Measurements from ENCODE around the gene DKC1. TPM values are rescaled to one million over a fixed set of nuclear protein-coding genes. Genes with fewer than 3 reads are reported as not detected.

Gene DKC1
- total and polyA plus RNA-seq, 2 experiments from 2014 or later, result 120 to 165 TPM

DNA sequence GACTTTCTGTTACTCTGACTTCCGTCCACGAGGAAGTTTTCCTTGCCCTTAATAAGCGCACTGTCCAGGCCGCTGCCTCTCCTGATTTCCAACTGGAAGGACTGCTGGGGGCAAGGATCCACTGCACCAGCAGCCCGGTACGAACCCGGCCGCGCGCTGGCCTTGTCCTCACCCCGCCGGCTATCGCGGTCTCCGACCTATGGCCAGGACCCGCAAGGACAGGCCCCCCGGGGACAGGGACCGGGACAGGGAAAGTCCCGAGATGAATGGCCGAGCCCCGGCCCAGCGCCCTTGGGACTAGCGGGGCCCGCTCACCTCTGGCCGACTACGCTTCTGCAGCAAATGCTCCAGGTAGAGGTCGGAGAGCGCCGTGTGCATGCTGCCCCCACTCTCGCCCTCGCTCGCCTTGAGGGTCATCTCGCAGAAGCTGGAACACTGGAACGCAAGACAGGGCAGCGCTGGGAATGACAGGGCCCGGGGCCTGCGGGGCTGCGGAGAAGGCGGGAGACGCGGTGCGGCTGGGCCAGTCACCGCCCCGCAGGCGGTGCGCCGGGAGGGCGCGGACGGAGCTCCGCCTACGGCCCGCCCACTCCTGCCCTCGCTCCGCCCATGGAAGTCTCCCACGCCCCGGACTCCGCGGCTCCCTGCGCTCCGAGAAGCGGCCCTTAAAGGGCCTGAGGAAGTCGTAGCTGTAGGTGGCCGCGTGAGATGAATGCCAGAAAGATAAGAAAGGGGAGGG lies 42.5 kb downstream of the DKC1 start, which contains the start of gene MPP1:
TSS of gene MPP1 (minus strand) at position 529 of the 739 bp plus-strand sequence. CDS start at position 417, 112 bp downstream.
- Mint-ChIP-seq H3K4me3 (peak within 1 kb of the TSS; percentile 76), H3K27me3 (ENCODE audit: insufficient read depth, low read depth, poor library complexity) (peaks cover 15% of the 10 kb centered on the region), H3K36me3 (ENCODE audit: low read depth) (peaks cover 12% of the 10 kb centered on the region; the same call in 2 of the 3 replicates), H3K27ac (no peak within 1 kb of the TSS), H3K9me3 (peaks cover 22% of the 10 kb centered on the region; the same call in 2 of the 3 replicates), H3K4me1 (peaks cover 22% of the 10 kb centered on the region)
- Histone ChIP-seq H4K20me1 (replicated peaks; ENCODE audit: insufficient read depth) (no peaks in the 10 kb centered on the region), H3K4me1 (ENCODE audit: insufficient read depth) (peaks cover 7% of the 10 kb centered on the region; the same call in 1 of the 2 replicates), H3K79me2 (replicated peaks; ENCODE audit: insufficient read depth) (no peaks in the 10 kb centered on the region), H3K36me3 (ENCODE audit: insufficient read depth) (no peaks in the 10 kb centered on the region), H2AFZ (no peak within 1 kb of the TSS), H3K4me2 (peak within 1 kb of the TSS; percentile 85), H3F3A (replicated peaks; ENCODE audit: low read depth) (no peaks in the 10 kb centered on the region), H3K4me3 (peak within 1 kb of the TSS; percentile 71), H3K9me2 (ENCODE audit: insufficient read depth) (no peaks in the 10 kb centered on the region), H3K27ac (ENCODE audit: low read depth) (no peak within 1 kb of the TSS), H3K27me3 (ENCODE audit: insufficient read depth) (peaks cover 14% of the 10 kb centered on the region)
- ATAC-seq (peak; percentile 96), DNase-seq (ENCODE audit: low spot score) (peak; percentile 74)
- TF ChIP-seq JUNB (IDR thresholded peaks at IDR 0.05; ENCODE audit: unreplicated experiment) (no peak), POLR2AphosphoS5 (IDR thresholded peaks at IDR 0.05; ENCODE audit: low read depth) (peak; percentile 45; the same call in 1 of the 2 replicates)

DNA sequence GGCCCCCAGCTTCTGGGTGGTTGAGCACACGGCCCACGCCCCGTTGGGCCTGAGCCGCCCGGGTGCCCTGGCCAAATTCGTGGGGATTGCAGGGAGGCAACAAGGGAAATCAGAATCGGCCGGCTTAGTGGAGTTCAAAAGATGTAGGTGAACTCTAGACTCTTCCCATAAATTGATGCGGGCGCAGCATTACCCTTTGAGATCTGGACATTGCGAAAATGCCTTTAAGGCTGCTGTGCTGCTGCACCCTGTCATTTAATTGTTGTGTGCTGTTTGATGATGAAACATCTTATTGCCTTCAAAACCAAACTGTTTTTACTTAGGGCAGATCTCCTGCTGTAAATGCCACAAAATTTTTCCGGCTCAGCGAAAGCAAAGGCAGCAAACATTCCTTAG lies 43.0 kb downstream of the DKC1 start:
- H3K27ac ChIP-seq (ENCODE audit: low read depth), result no peak overlapping the region
- peak overlapping the region; percentile 71 for H3K4me3 ChIP-seq
- no peaks in the 10 kb centered on the region for H3K79me2 ChIP-seq (replicated peaks; ENCODE audit: insufficient read depth)
- no peak overlapping the region for H3K27ac Mint-ChIP-seq
- peak; percentile 39 for DNase-seq (ENCODE audit: low spot score)
- peaks cover 14% of the 10 kb centered on the region for H3K27me3 Mint-ChIP-seq (ENCODE audit: insufficient read depth, low read depth, poor library complexity)
- H3K9me2 ChIP-seq (ENCODE audit: insufficient read depth), result no peaks in the 10 kb centered on the region
- H3K4me2 ChIP-seq, result peak overlapping the region; percentile 85
- H3F3A ChIP-seq (replicated peaks; ENCODE audit: low read depth), result no peaks in the 10 kb centered on the region
- no peak overlapping the region for H2AFZ ChIP-seq
- peaks cover 12% of the 10 kb centered on the region; the same call in 2 of the 3 replicates for H3K36me3 Mint-ChIP-seq (ENCODE audit: low read depth)
- H3K27me3 ChIP-seq (ENCODE audit: insufficient read depth), result peaks cover 14% of the 10 kb centered on the region
- peaks cover 12% of the 10 kb centered on the region; the same call in 1 of the 2 replicates for H3K4me1 ChIP-seq (ENCODE audit: insufficient read depth)
- peaks cover 22% of the 10 kb centered on the region; the same call in 2 of the 3 replicates for H3K9me3 Mint-ChIP-seq
- no peak; the same call in 2 of the 3 replicates for ATAC-seq
- H3K36me3 ChIP-seq (ENCODE audit: insufficient read depth), result no peaks in the 10 kb centered on the region
- peak overlapping the region; percentile 76 for H3K4me3 Mint-ChIP-seq
- H4K20me1 ChIP-seq (replicated peaks; ENCODE audit: insufficient read depth), result no peaks in the 10 kb centered on the region
- H3K4me1 Mint-ChIP-seq, result peaks cover 19% of the 10 kb centered on the region
- TF ChIP-seq ZNF331 (CRISPR knock-in tag; IDR thresholded peaks at IDR 0.05; ENCODE audit: low read depth), result no peak
- TF ChIP-seq, protein P1, sequence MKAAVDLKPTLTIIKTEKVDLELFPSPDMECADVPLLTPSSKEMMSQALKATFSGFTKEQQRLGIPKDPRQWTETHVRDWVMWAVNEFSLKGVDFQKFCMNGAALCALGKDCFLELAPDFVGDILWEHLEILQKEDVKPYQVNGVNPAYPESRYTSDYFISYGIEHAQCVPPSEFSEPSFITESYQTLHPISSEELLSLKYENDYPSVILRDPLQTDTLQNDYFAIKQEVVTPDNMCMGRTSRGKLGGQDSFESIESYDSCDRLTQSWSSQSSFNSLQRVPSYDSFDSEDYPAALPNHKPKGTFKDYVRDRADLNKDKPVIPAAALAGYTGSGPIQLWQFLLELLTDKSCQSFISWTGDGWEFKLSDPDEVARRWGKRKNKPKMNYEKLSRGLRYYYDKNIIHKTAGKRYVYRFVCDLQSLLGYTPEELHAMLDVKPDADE (IDR thresholded peaks at IDR 0.05), result no peak
- no peak for TF ChIP-seq POLR2AphosphoS5 (IDR thresholded peaks at IDR 0.05; ENCODE audit: low read depth)
- no peak for TF ChIP-seq CREB1 (CRISPR knock-in tag; IDR thresholded peaks at IDR 0.05; ENCODE audit: low read depth)
- TF ChIP-seq, protein P2, sequence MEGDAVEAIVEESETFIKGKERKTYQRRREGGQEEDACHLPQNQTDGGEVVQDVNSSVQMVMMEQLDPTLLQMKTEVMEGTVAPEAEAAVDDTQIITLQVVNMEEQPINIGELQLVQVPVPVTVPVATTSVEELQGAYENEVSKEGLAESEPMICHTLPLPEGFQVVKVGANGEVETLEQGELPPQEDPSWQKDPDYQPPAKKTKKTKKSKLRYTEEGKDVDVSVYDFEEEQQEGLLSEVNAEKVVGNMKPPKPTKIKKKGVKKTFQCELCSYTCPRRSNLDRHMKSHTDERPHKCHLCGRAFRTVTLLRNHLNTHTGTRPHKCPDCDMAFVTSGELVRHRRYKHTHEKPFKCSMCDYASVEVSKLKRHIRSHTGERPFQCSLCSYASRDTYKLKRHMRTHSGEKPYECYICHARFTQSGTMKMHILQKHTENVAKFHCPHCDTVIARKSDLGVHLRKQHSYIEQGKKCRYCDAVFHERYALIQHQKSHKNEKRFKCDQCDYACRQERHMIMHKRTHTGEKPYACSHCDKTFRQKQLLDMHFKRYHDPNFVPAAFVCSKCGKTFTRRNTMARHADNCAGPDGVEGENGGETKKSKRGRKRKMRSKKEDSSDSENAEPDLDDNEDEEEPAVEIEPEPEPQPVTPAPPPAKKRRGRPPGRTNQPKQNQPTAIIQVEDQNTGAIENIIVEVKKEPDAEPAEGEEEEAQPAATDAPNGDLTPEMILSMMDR (conservative IDR thresholded peaks at IDR 0.05; ENCODE audit: low read depth in 2 of 2), result no peak
- TF ChIP-seq NANOG (IDR thresholded peaks at IDR 0.05; ENCODE audit: borderline replicate concordance), result no peak
- TF ChIP-seq, protein P3, sequence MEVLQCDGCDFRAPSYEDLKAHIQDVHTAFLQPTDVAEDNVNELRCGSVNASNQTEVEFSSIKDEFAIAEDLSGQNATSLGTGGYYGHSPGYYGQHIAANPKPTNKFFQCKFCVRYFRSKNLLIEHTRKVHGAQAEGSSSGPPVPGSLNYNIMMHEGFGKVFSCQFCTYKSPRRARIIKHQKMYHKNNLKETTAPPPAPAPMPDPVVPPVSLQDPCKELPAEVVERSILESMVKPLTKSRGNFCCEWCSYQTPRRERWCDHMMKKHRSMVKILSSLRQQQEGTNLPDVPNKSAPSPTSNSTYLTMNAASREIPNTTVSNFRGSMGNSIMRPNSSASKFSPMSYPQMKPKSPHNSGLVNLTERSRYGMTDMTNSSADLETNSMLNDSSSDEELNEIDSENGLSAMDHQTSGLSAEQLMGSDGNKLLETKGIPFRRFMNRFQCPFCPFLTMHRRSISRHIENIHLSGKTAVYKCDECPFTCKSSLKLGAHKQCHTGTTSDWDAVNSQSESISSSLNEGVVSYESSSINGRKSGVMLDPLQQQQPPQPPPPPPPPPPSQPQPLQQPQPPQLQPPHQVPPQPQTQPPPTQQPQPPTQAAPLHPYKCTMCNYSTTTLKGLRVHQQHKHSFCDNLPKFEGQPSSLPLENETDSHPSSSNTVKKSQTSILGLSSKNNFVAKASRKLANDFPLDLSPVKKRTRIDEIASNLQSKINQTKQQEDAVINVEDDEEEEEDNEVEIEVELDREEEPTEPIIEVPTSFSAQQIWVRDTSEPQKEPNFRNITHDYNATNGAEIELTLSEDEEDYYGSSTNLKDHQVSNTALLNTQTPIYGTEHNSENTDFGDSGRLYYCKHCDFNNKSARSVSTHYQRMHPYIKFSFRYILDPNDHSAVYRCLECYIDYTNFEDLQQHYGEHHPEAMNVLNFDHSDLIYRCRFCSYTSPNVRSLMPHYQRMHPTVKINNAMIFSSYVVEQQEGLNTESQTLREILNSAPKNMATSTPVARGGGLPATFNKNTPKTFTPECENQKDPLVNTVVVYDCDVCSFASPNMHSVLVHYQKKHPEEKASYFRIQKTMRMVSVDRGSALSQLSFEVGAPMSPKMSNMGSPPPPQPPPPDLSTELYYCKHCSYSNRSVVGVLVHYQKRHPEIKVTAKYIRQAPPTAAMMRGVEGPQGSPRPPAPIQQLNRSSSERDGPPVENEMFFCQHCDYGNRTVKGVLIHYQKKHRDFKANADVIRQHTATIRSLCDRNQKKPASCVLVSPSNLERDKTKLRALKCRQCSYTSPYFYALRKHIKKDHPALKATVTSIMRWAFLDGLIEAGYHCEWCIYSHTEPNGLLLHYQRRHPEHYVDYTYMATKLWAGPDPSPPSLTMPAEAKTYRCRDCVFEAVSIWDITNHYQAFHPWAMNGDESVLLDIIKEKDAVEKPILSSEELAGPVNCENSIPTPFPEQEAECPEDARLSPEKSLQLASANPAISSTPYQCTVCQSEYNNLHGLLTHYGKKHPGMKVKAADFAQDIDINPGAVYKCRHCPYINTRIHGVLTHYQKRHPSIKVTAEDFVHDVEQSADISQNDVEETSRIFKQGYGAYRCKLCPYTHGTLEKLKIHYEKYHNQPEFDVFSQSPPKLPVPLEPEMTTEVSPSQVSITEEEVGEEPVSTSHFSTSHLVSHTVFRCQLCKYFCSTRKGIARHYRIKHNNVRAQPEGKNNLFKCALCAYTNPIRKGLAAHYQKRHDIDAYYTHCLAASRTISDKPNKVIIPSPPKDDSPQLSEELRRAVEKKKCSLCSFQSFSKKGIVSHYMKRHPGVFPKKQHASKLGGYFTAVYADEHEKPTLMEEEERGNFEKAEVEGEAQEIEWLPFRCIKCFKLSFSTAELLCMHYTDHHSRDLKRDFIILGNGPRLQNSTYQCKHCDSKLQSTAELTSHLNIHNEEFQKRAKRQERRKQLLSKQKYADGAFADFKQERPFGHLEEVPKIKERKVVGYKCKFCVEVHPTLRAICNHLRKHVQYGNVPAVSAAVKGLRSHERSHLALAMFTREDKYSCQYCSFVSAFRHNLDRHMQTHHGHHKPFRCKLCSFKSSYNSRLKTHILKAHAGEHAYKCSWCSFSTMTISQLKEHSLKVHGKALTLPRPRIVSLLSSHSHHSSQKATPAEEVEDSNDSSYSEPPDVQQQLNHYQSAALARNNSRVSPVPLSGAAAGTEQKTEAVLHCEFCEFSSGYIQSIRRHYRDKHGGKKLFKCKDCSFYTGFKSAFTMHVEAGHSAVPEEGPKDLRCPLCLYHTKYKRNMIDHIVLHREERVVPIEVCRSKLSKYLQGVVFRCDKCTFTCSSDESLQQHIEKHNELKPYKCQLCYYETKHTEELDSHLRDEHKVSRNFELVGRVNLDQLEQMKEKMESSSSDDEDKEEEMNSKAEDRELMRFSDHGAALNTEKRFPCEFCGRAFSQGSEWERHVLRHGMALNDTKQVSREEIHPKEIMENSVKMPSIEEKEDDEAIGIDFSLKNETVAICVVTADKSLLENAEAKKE (CRISPR knock-in tag; IDR thresholded peaks at IDR 0.05), result no peak

Measured in GM23338 (cell line).